ENCODE data around the gene SETD1A. TPM values are rescaled to one million over a fixed set of nuclear protein-coding genes. Genes with fewer than 3 reads are reported as not detected.
A peak's percentile ranks its signal among the peaks of the same experiment; 100 is the strongest.

The SETD1A gene
- total RNA-seq, 1 experiment from 2014 or later: 2.2 TPM

GRCh38 chr16:30941600-30942425 lies 15.7 kb upstream of the SETD1A start:
- Histone ChIP-seq H3K27ac (no peak overlapping the region), H3K36me3 (peaks cover 28% of the 10 kb centered on the region), H3K4me1 (replicated peaks) (no peaks in the 10 kb centered on the region; the same call in 1 of the 2 replicates), H3K9me3 (replicated peaks) (no peaks in the 10 kb centered on the region), H3K27me3 (replicated peaks) (no peaks in the 10 kb centered on the region), H3K4me3 (no peak overlapping the region)
- peak; percentile 60 to 74 for DNase-seq (ENCODE audit: low read depth in 1 of 2, low spot score in 2 of 2)

- Histone ChIP-seq H3K4me1 (replicated peaks) (no peaks in the 10 kb centered on the region; the same call in 1 of the 2 replicates), H3K27ac (no peak overlapping the region), H3K4me3 (no peak overlapping the region), H3K36me3 (peaks cover 26% of the 10 kb centered on the region), H3K27me3 (replicated peaks) (no peaks in the 10 kb centered on the region), H3K9me3 (replicated peaks) (no peaks in the 10 kb centered on the region)
- DNase-seq (ENCODE audit: low read depth in 1 of 2, low spot score in 2 of 2): no peak
Measured at GRCh38 chr16:30942426-30942806, 15.1 kb upstream of the SETD1A start.

GRCh38 chr16:30944352-30944751 lies 13.2 kb upstream of the SETD1A start:
- peaks cover 31% of the 10 kb centered on the region for H3K36me3 ChIP-seq
- no peaks in the 10 kb centered on the region for H3K27me3 ChIP-seq (replicated peaks)
- H3K9me3 ChIP-seq (replicated peaks): no peaks in the 10 kb centered on the region
- DNase-seq (ENCODE audit: low read depth in 1 of 2, low spot score in 2 of 2): no peak
- H3K27ac ChIP-seq: no peak overlapping the region
- H3K4me1 ChIP-seq (replicated peaks): peaks cover 7% of the 10 kb centered on the region
- H3K4me3 ChIP-seq: no peak overlapping the region

- no peak overlapping the region for H3K27ac ChIP-seq
- no peak for DNase-seq (ENCODE audit: low read depth in 1 of 2, low spot score in 2 of 2)
- no peaks in the 10 kb centered on the region for H3K9me3 ChIP-seq (replicated peaks)
- H3K4me3 ChIP-seq: no peak overlapping the region
- H3K27me3 ChIP-seq (replicated peaks): no peaks in the 10 kb centered on the region
- peaks cover 27% of the 10 kb centered on the region for H3K36me3 ChIP-seq
- H3K4me1 ChIP-seq (replicated peaks): peaks cover 17% of the 10 kb centered on the region
Measured at GRCh38 chr16:30946671-30947540, 10.6 kb upstream of the SETD1A start.

GRCh38 chr16:30947541-30947858 lies 10.1 kb upstream of the SETD1A start:
- Histone ChIP-seq H3K4me1 (replicated peaks) (peaks cover 17% of the 10 kb centered on the region), H3K27me3 (replicated peaks) (no peaks in the 10 kb centered on the region), H3K36me3 (peaks cover 22% of the 10 kb centered on the region), H3K9me3 (replicated peaks) (no peaks in the 10 kb centered on the region), H3K4me3 (no peak overlapping the region), H3K27ac (peak overlapping the region; percentile 7; the same call in 1 of the 2 replicates)
- no peak for DNase-seq (ENCODE audit: low read depth in 1 of 2, low spot score in 2 of 2)

GRCh38 chr16:30947859-30948666 lies 9.5 kb upstream of the SETD1A start:
- Histone ChIP-seq H3K4me1 (replicated peaks) (peaks cover 17% of the 10 kb centered on the region), H3K4me3 (peak overlapping the region; percentile 91), H3K36me3 (peaks cover 17% of the 10 kb centered on the region), H3K27ac (peak overlapping the region; percentile 46), H3K9me3 (replicated peaks) (no peaks in the 10 kb centered on the region), H3K27me3 (replicated peaks) (no peaks in the 10 kb centered on the region)
- DNase-seq (ENCODE audit: low read depth in 1 of 2, low spot score in 2 of 2): peak; percentile 82 to 93

- peak; percentile 42 to 45 for DNase-seq (ENCODE audit: low read depth in 1 of 2, low spot score in 2 of 2)
- H3K27ac ChIP-seq: peak within 1 kb of the TSS; percentile 46
Measured at GRCh38 chr16:30948667-30949649, 8.6 kb upstream of the SETD1A start, which contains the start of gene ORAI3. Gene ORAI3 (plus strand): TSS chr16:30949068. CDS start chr16:30949290, 222 bp downstream.

GRCh38 chr16:30949650-30950515 lies 7.7 kb upstream of the SETD1A start:
- no peak overlapping the region; the same call in 1 of the 2 replicates for H3K27ac ChIP-seq
- H3K27me3 ChIP-seq (replicated peaks): no peaks in the 10 kb centered on the region
- no peaks in the 10 kb centered on the region for H3K9me3 ChIP-seq (replicated peaks)
- peaks cover 7% of the 10 kb centered on the region for H3K36me3 ChIP-seq
- H3K4me3 ChIP-seq: peak overlapping the region; percentile 91
- peak; percentile 37 to 69 for DNase-seq (ENCODE audit: low read depth in 1 of 2, low spot score in 2 of 2)
- peaks cover 17% of the 10 kb centered on the region for H3K4me1 ChIP-seq (replicated peaks)

More at GRCh38 chr16:30948667-30949649, 8.6 kb upstream of the SETD1A start, which contains the start of gene ORAI3:
- peaks cover 17% of the 10 kb centered on the region for H3K4me1 ChIP-seq (replicated peaks)
- H3K4me3 ChIP-seq: peak within 1 kb of the TSS; percentile 91
- peaks cover 12% of the 10 kb centered on the region for H3K36me3 ChIP-seq
- no peaks in the 10 kb centered on the region for H3K27me3 ChIP-seq (replicated peaks)
- no peaks in the 10 kb centered on the region for H3K9me3 ChIP-seq (replicated peaks)

GRCh38 chr16:30950516-30951065 lies 7.0 kb upstream of the SETD1A start:
- Histone ChIP-seq H3K27me3 (replicated peaks) (no peaks in the 10 kb centered on the region), H3K4me1 (replicated peaks) (peaks cover 17% of the 10 kb centered on the region), H3K9me3 (replicated peaks) (no peaks in the 10 kb centered on the region), H3K36me3 (peaks cover 7% of the 10 kb centered on the region), H3K4me3 (no peak overlapping the region), H3K27ac (no peak overlapping the region)
- DNase-seq (ENCODE audit: low read depth in 1 of 2, low spot score in 2 of 2): no peak

GRCh38 chr16:30951193-30951592 lies 6.4 kb upstream of the SETD1A start:
- Histone ChIP-seq H3K36me3 (peaks cover 7% of the 10 kb centered on the region), H3K9me3 (replicated peaks) (no peaks in the 10 kb centered on the region), H3K4me1 (replicated peaks) (peaks cover 17% of the 10 kb centered on the region), H3K27me3 (replicated peaks) (no peaks in the 10 kb centered on the region), H3K4me3 (no peak overlapping the region), H3K27ac (no peak overlapping the region)
- DNase-seq (ENCODE audit: low read depth in 1 of 2, low spot score in 2 of 2): no peak

- H3K4me3 ChIP-seq: no peak overlapping the region
- no peak overlapping the region for H3K27ac ChIP-seq
- peaks cover 20% of the 10 kb centered on the region for H3K4me1 ChIP-seq (replicated peaks)
- H3K27me3 ChIP-seq (replicated peaks): no peaks in the 10 kb centered on the region
- DNase-seq (ENCODE audit: low read depth in 1 of 2, low spot score in 2 of 2): no peak
- no peaks in the 10 kb centered on the region for H3K9me3 ChIP-seq (replicated peaks)
- peaks cover 7% of the 10 kb centered on the region for H3K36me3 ChIP-seq
Measured at GRCh38 chr16:30951750-30952149, 5.8 kb upstream of the SETD1A start.

Measured in SJSA1 (cell line).